Chondrocyte (in vitro differentiated cells): Measurements from ENCODE around the gene NWD2. TPM values are rescaled to one million over a fixed set of nuclear protein-coding genes. Genes with fewer than 3 reads are reported as not detected.

Experiments used
- DNase-seq: peaks from one replicate; pipeline ENCODE4 v3.0.0; 2021; ENCODE audit warnings: mixed read lengths, low spot score
- H3K27ac Mint-ChIP-seq: one replicate; pipeline ENCODE4 v1.8.0; 2021; ENCODE audit warnings: mild to moderate bottlenecking, moderate library complexity, mixed read lengths; ENCODE audit not compliant: unreplicated experiment
- H3K27me3 Mint-ChIP-seq: 2 replicates; pipeline ENCODE4 v1.8.0; 2021; ENCODE audit warnings: low read depth, mixed read lengths
- H3K36me3 Mint-ChIP-seq: 2 replicates; pipeline ENCODE4 v1.8.0; 2021; ENCODE audit warnings: low read depth, mixed read lengths
- H3K4me1 Mint-ChIP-seq: 2 replicates; pipeline ENCODE4 v1.8.0; 2021; ENCODE audit warnings: low read depth, mild to moderate bottlenecking, mixed read lengths
- H3K4me3 Mint-ChIP-seq: one replicate; pipeline ENCODE4 v1.8.0; 2021; ENCODE audit warnings: mild to moderate bottlenecking, moderate library complexity, mixed read lengths; ENCODE audit not compliant: unreplicated experiment
- H3K9me3 Mint-ChIP-seq: 2 replicates; pipeline ENCODE4 v1.8.0; 2021; ENCODE audit warnings: low read depth, mixed read lengths
- total RNA-seq: library from RNA; stranded (reverse); gene quantifications from 3 replicates; pipeline ENCODE4 v1.2.1, GENCODE V29; 2021
- TF ChIP-seq, protein P1 (sequence below): fragments of 200-600 bp; sonication (generic); IDR thresholded peaks from 2 replicates; pipeline ENCODE4 v1.5.0; 2021; ENCODE audit warnings: antibody characterized with exemption, mild to moderate bottlenecking, moderate library complexity

The NWD2 gene
- total RNA-seq, 1 donor from 2014 or later, result not detected

DNA sequence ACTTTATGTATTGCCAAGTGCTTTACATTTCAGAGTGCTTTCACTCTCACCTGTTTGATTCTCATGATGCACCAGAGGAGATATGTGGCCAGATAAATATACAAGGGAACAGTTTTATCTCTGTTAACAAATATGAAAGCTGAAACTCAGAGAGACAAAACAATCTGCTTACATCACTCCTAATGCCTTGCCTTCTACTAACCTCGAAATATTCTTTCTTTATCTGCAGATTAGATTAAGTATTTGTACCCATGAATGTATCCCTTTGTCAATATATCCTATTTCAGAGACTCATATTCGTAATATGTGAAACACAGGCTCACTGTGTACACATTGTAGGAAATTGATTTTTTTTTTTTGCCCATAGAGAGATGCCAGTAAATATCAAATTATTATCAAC is 178.1 kb downstream of the NWD2 start:
- Mint-ChIP-seq H3K36me3 (no peaks in the 10 kb centered on the region), H3K9me3 (peaks cover 5% of the 10 kb centered on the region), H3K4me3 (no peak overlapping the region), H3K4me1 (no peaks in the 10 kb centered on the region), H3K27me3 (peaks cover 9% of the 10 kb centered on the region), H3K27ac (no peak overlapping the region)
- TF ChIP-seq, protein P1, sequence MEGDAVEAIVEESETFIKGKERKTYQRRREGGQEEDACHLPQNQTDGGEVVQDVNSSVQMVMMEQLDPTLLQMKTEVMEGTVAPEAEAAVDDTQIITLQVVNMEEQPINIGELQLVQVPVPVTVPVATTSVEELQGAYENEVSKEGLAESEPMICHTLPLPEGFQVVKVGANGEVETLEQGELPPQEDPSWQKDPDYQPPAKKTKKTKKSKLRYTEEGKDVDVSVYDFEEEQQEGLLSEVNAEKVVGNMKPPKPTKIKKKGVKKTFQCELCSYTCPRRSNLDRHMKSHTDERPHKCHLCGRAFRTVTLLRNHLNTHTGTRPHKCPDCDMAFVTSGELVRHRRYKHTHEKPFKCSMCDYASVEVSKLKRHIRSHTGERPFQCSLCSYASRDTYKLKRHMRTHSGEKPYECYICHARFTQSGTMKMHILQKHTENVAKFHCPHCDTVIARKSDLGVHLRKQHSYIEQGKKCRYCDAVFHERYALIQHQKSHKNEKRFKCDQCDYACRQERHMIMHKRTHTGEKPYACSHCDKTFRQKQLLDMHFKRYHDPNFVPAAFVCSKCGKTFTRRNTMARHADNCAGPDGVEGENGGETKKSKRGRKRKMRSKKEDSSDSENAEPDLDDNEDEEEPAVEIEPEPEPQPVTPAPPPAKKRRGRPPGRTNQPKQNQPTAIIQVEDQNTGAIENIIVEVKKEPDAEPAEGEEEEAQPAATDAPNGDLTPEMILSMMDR, result no peak
- no peak for DNase-seq

GRCh38 chr4:37423310-37423709 is 178.8 kb downstream of the NWD2 start:
- Mint-ChIP-seq H3K4me1 (no peaks in the 10 kb centered on the region), H3K27ac (no peak overlapping the region), H3K36me3 (no peaks in the 10 kb centered on the region)

DNA sequence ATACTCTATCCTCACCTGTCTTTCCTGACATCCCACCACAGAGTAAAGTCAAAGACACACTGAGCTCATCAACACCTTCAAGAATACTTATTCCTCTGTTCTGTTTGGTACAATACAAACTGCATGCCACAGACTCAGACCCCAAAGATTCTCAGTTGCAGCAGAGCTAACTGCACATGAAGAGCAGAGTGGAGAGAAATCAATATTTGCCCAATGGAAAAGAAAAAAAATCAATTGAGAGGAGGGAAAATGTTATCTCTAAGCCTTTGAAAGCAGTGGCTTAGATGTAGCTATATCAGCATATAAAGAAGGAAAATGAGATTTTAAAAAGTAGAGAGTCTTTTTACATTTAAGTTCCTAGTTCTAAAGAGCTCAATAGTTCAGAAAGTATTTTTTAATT is 180.2 kb downstream of the NWD2 start:
- no peak overlapping the region for H3K27ac Mint-ChIP-seq
- H3K4me1 Mint-ChIP-seq, result no peaks in the 10 kb centered on the region
- DNase-seq, result no peak
- peaks cover 9% of the 10 kb centered on the region for H3K27me3 Mint-ChIP-seq
- H3K4me3 Mint-ChIP-seq, result no peak overlapping the region
- no peaks in the 10 kb centered on the region for H3K9me3 Mint-ChIP-seq
- H3K36me3 Mint-ChIP-seq, result no peaks in the 10 kb centered on the region
- TF ChIP-seq, protein P1, result no peak

More at GRCh38 chr4:37423310-37423709, 178.8 kb downstream of the NWD2 start:
- Mint-ChIP-seq H3K4me3 (no peak overlapping the region), H3K27me3 (peaks cover 9% of the 10 kb centered on the region), H3K9me3 (peaks cover 5% of the 10 kb centered on the region)
- no peak for DNase-seq
- TF ChIP-seq, protein P1, result no peak

DNA sequence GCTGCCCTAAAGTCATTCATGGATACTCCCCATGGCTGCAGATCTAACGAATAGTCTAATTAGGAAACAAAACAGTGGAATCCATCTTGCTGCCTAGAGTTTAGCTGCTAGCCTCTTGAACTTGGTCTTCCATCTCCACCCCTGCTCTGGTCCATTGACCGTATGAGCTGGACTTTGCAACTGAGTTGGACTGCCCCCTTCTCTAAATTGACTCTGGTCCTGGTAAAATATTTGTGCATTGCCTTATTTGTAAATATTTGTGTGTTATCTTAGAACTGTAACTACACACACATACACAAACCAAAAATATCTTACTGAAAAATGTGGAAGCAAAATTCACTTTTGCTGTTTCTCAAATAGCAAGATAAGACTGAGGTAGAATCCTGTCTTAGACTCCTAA is 181.3 kb downstream of the NWD2 start:
- Mint-ChIP-seq H3K27me3 (peaks cover 9% of the 10 kb centered on the region), H3K36me3 (no peaks in the 10 kb centered on the region), H3K4me3 (no peak overlapping the region), H3K9me3 (no peaks in the 10 kb centered on the region), H3K27ac (no peak overlapping the region), H3K4me1 (no peaks in the 10 kb centered on the region)
- no peak for DNase-seq
- TF ChIP-seq, protein P1, result no peak

DNA sequence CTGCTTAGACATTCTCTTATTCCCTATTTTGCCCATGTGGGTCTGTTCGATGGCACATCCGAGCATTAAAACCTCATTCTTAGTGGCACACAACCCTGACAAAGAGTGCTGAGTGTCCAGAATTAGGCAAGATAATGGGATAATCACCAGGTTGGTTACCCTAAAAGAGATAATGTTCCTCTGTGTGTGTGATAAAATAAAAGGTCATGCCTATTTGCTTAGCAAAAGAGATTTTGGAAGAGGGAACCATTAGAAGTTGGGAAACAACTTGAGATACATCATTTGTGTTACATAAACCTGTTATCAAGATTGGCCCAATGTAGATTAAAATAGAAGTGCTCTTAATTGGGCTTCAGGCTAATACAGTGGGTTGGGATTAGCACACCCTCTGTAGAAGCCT is 182.7 kb downstream of the NWD2 start:
- Mint-ChIP-seq H3K4me3 (no peak overlapping the region), H3K27me3 (peaks cover 11% of the 10 kb centered on the region), H3K27ac (no peak overlapping the region), H3K9me3 (no peaks in the 10 kb centered on the region), H3K4me1 (no peaks in the 10 kb centered on the region), H3K36me3 (no peaks in the 10 kb centered on the region)
- DNase-seq, result no peak
- TF ChIP-seq, protein P1, result no peak
